Neural progenitor cell (in vitro differentiated cells): ENCODE data around the gene HSD17B14. TPM values are rescaled to one million over a fixed set of nuclear protein-coding genes. Genes with fewer than 3 reads are reported as not detected.
"Not testable (repeated sequence)": the region's sequence is repeated elsewhere in the genome, so short reads cannot be mapped to it uniquely, and the experiment has no call there.

Source experiments
- DNase-seq: peaks from one replicate; pipeline ENCODE4 v3.0.0-alpha.2; 2016; ENCODE audit warnings: low spot score
- H2AFZ ChIP-seq: fragments of 200-600 bp; sonication (generic); replicated peaks from 2 replicates; pipeline ENCODE4 v1.6.1; 2016; ENCODE audit warnings: antibody characterized with exemption
- H3F3A ChIP-seq: fragments of 200-600 bp; sonication (generic); 2 replicates; pipeline ENCODE4 v1.6.1; 2016; ENCODE audit warnings: antibody characterized with exemption, low read depth
- H3K27ac ChIP-seq: fragments of 200-600 bp; sonication (generic); 2 replicates; pipeline ENCODE4 v1.5.1; 2016; ENCODE audit warnings: mild to moderate bottlenecking
- H3K27me3 ChIP-seq: fragments of 200-600 bp; sonication (generic); 2 replicates; pipeline ENCODE4 v1.6.1; 2016; ENCODE audit warnings: mild to moderate bottlenecking, moderate library complexity
- H3K36me3 ChIP-seq: fragments of 200-600 bp; sonication (generic); 2 replicates; pipeline ENCODE4 v1.5.1; 2016
- H3K4me1 ChIP-seq: fragments of 200-600 bp; sonication (generic); 2 replicates; pipeline ENCODE4 v1.6.1; 2016; ENCODE audit warnings: mixed run types
- H3K4me2 ChIP-seq: fragments of 200-600 bp; sonication (generic); 2 replicates; pipeline ENCODE4 v1.6.1; 2016
- H3K4me3 ChIP-seq: fragments of 200-600 bp; sonication (generic); 2 replicates; pipeline ENCODE4 v1.5.1; 2016
- H3K79me2 ChIP-seq: fragments of 200-600 bp; sonication (generic); 2 replicates; pipeline ENCODE4 v1.6.1; 2016; ENCODE audit warnings: low read depth
- H3K9ac ChIP-seq: fragments of 200-600 bp; sonication (generic); 2 replicates; pipeline ENCODE4 v1.6.1; 2016
- H3K9me3 ChIP-seq: fragments of 200-600 bp; sonication (generic); 2 replicates; pipeline ENCODE4 v1.5.1; 2016; ENCODE audit warnings: low read depth
- H4K20me1 ChIP-seq: fragments of 200-600 bp; sonication (generic); 2 replicates; pipeline ENCODE4 v1.6.1; 2016; ENCODE audit warnings: low read depth
- H3K27ac Mint-ChIP-seq: 3 replicates; pipeline ENCODE4 v1.8.0; 2021; ENCODE audit warnings: mixed read lengths
- H3K27me3 Mint-ChIP-seq: 2 replicates; pipeline ENCODE4 v1.8.0; 2022; ENCODE audit warnings: low read depth, mild to moderate bottlenecking, inconsistent platforms, moderate library complexity, mixed read lengths; ENCODE audit not compliant: insufficient read depth
- H3K36me3 Mint-ChIP-seq: 3 replicates; pipeline ENCODE4 v1.8.0; 2021; ENCODE audit warnings: mixed read lengths
- H3K4me1 Mint-ChIP-seq: 3 replicates; pipeline ENCODE4 v1.8.0; 2021; ENCODE audit warnings: mixed read lengths
- H3K4me3 Mint-ChIP-seq: 3 replicates; pipeline ENCODE4 v1.8.0; 2021; ENCODE audit warnings: mild to moderate bottlenecking, moderate library complexity, mixed read lengths
- H3K9me3 Mint-ChIP-seq: 3 replicates; pipeline ENCODE4 v1.8.0; 2020; ENCODE audit warnings: mixed read lengths
- EZH2 ChIP-seq: fragments of 200-600 bp; sonication (generic); IDR thresholded peaks from 2 replicates; pipeline ENCODE4 v1.6.1; 2017; ENCODE audit warnings: antibody characterized with exemption, mild to moderate bottlenecking, moderate library complexity
- EZH2phosphoT487 ChIP-seq: fragments of 200-600 bp; sonication (generic); IDR thresholded peaks from 2 replicates; pipeline ENCODE4 v1.6.1; 2017; ENCODE audit warnings: antibody characterized with exemption
- total RNA-seq: library from RNA; depleted of rRNA; stranded (reverse); fragments of >200 nt; gene quantifications from 2 replicates; pipeline ENCODE4 v1.2.3, GENCODE V29; 2015; ENCODE audit warnings: low replicate concordance
- TF ChIP-seq, protein P1 (sequence below): fragments of 200-600 bp; sonication (generic); IDR thresholded peaks from 2 replicates; pipeline ENCODE4 v1.5.1; 2017; ENCODE audit warnings: antibody characterized with exemption, mild to moderate bottlenecking

Gene HSD17B14
- total RNA-seq, 1 donor from 2014 or later: 11.2 TPM

DNA sequence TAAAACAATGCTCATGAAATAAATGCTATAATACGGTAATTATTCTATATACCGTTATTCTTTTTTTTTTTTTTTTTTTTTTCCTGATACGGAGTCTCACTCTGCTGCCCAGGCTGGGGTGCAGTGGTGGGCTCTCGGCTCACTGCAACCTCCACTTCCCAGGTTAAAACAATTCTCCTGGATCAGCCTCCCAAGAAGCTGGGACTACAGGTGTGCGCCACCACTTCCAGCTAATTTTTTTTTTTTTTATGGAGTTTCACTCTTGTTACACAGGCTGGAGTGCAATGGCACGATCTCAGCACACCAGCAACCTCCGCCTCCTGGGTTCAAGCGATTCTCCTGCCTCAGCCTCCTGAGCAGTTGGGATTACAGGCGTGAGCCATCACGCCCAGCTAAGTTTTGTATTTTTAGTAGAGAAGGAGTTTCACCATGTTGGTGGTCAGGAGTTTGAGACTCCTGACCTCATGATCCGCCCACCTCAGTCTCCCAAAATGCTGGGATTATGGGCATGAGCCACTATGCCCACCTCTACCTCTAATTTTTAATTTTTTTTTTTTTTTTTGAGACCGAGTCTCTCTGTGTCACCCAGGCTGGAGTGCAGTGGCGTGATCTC, 42.8 kb upstream of the HSD17B14 start:
- peaks cover 14% of the 10 kb centered on the region for H3K36me3 Mint-ChIP-seq
- peaks cover 9% of the 10 kb centered on the region for H3K4me1 ChIP-seq
- peaks cover 33% of the 10 kb centered on the region for H3K4me1 Mint-ChIP-seq
- no peaks in the 10 kb centered on the region for H3K27me3 ChIP-seq
- no peak overlapping the region for H3K4me3 Mint-ChIP-seq
- TF ChIP-seq, protein P1, sequence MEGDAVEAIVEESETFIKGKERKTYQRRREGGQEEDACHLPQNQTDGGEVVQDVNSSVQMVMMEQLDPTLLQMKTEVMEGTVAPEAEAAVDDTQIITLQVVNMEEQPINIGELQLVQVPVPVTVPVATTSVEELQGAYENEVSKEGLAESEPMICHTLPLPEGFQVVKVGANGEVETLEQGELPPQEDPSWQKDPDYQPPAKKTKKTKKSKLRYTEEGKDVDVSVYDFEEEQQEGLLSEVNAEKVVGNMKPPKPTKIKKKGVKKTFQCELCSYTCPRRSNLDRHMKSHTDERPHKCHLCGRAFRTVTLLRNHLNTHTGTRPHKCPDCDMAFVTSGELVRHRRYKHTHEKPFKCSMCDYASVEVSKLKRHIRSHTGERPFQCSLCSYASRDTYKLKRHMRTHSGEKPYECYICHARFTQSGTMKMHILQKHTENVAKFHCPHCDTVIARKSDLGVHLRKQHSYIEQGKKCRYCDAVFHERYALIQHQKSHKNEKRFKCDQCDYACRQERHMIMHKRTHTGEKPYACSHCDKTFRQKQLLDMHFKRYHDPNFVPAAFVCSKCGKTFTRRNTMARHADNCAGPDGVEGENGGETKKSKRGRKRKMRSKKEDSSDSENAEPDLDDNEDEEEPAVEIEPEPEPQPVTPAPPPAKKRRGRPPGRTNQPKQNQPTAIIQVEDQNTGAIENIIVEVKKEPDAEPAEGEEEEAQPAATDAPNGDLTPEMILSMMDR: no peak
- H3K36me3 ChIP-seq: no peaks in the 10 kb centered on the region
- no peak overlapping the region for H3K4me2 ChIP-seq
- no peaks in the 10 kb centered on the region for H3K9me3 ChIP-seq
- peaks cover 16% of the 10 kb centered on the region for H4K20me1 ChIP-seq
- H3K27me3 Mint-ChIP-seq: peaks cover 7% of the 10 kb centered on the region
- H3K27ac Mint-ChIP-seq: no peak overlapping the region
- no peak for DNase-seq
- no peak overlapping the region for H3K4me3 ChIP-seq
- H3K79me2 ChIP-seq: peaks cover 10% of the 10 kb centered on the region
- peaks cover 13% of the 10 kb centered on the region for H3K9me3 Mint-ChIP-seq
- H3K9ac ChIP-seq: no peak overlapping the region
- H2AFZ ChIP-seq: no peak overlapping the region
- peaks cover 12% of the 10 kb centered on the region for H3F3A ChIP-seq
- no peak overlapping the region for H3K27ac ChIP-seq

DNA sequence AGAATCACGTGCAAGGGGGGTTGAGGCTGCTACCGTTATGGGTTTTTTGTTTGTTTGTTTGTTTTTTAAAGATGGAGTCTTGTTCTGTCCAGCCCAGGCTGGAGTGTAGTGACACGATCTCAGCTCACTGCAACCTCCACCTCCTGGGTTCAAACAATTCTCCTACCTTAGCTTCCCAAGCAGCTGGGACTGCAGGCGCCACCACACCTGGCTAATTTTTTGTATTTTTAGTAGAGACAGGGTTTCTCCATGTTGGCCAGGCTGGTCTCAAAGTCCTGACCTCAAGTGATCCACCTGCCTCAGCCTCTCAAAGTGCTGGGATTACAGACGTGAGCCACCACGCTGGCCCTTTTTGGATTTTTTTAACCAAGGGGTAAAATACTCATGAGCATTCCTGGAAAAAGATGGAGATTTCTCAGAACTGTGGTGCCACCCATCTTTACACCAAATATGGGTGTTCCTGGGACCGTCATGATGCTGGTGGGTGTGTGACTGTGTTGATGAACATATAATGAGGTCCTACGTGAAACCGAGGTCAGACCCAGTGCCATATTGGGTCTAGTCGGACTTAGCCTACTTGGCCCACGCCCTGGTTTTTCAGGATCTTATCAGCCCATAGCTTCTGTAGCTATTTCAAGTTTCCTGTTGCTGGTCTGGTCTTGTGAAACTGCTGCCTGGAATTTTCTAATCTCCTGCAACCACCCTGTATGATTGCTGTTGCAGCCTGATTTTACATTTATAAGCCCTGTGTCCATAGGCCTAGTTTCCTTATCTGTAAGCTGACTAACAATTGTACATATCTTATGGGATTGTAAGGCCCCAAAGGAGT, 42.1 kb upstream of the HSD17B14 start:
- no peak overlapping the region for H3K4me3 Mint-ChIP-seq

DNA sequence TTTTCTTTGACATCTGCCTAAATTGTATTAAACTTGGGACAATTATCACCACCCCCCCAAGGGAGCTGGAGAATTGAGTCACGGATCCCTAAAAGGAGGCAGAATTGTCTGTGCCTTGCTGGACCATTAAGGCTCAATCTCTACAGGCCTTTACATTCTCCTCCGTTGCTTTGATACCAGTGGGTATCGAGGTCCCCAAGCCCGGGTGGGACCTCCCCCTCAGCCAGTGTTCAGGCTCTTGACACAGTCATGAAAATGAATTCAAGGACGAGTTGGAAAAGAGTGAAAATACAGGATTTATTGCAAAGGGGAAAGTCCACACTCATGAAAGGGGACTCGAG, 41.5 kb upstream of the HSD17B14 start:
- DNase-seq: no peak
- Mint-ChIP-seq H3K9me3 (peaks cover 9% of the 10 kb centered on the region), H3K27ac (no peak overlapping the region), H3K4me3 (no peak overlapping the region), H3K36me3 (peaks cover 26% of the 10 kb centered on the region), H3K27me3 (peaks cover 2% of the 10 kb centered on the region), H3K4me1 (peaks cover 46% of the 10 kb centered on the region)
- Histone ChIP-seq H3K4me3 (no peak overlapping the region), H3K9ac (no peak overlapping the region), H3K4me2 (no peak overlapping the region), H3K9me3 (no peaks in the 10 kb centered on the region), H3K36me3 (no peaks in the 10 kb centered on the region), H3F3A (peaks cover 12% of the 10 kb centered on the region), H4K20me1 (peaks cover 28% of the 10 kb centered on the region), H3K27ac (no peak overlapping the region), H3K4me1 (peaks cover 9% of the 10 kb centered on the region), H2AFZ (no peak overlapping the region), H3K79me2 (peaks cover 23% of the 10 kb centered on the region), H3K27me3 (no peaks in the 10 kb centered on the region)
- no peak for TF ChIP-seq EZH2
- TF ChIP-seq EZH2phosphoT487: no peak
- TF ChIP-seq, protein P1: no peak

More for the DNA sequence above, 42.1 kb upstream of the HSD17B14 start:
- no peaks in the 10 kb centered on the region for H3K36me3 ChIP-seq
- H3F3A ChIP-seq: peaks cover 12% of the 10 kb centered on the region
- no peak for DNase-seq
- Mint-ChIP-seq H3K36me3 (peaks cover 22% of the 10 kb centered on the region), H3K27ac (no peak overlapping the region), H3K4me1 (peaks cover 40% of the 10 kb centered on the region), H3K27me3 (peaks cover 5% of the 10 kb centered on the region), H3K9me3 (peaks cover 11% of the 10 kb centered on the region)
- H4K20me1 ChIP-seq: peaks cover 23% of the 10 kb centered on the region
- no peak overlapping the region for H3K9ac ChIP-seq
- H3K27me3 ChIP-seq: no peaks in the 10 kb centered on the region
- TF ChIP-seq, protein P1: no peak
- no peak for TF ChIP-seq EZH2phosphoT487
- TF ChIP-seq EZH2: no peak
- no peak overlapping the region for H2AFZ ChIP-seq
- peaks cover 9% of the 10 kb centered on the region for H3K4me1 ChIP-seq
- H3K27ac ChIP-seq: no peak overlapping the region
- H3K9me3 ChIP-seq: no peaks in the 10 kb centered on the region
- no peak overlapping the region for H3K4me2 ChIP-seq
- peaks cover 17% of the 10 kb centered on the region for H3K79me2 ChIP-seq
- no peak overlapping the region for H3K4me3 ChIP-seq

DNA sequence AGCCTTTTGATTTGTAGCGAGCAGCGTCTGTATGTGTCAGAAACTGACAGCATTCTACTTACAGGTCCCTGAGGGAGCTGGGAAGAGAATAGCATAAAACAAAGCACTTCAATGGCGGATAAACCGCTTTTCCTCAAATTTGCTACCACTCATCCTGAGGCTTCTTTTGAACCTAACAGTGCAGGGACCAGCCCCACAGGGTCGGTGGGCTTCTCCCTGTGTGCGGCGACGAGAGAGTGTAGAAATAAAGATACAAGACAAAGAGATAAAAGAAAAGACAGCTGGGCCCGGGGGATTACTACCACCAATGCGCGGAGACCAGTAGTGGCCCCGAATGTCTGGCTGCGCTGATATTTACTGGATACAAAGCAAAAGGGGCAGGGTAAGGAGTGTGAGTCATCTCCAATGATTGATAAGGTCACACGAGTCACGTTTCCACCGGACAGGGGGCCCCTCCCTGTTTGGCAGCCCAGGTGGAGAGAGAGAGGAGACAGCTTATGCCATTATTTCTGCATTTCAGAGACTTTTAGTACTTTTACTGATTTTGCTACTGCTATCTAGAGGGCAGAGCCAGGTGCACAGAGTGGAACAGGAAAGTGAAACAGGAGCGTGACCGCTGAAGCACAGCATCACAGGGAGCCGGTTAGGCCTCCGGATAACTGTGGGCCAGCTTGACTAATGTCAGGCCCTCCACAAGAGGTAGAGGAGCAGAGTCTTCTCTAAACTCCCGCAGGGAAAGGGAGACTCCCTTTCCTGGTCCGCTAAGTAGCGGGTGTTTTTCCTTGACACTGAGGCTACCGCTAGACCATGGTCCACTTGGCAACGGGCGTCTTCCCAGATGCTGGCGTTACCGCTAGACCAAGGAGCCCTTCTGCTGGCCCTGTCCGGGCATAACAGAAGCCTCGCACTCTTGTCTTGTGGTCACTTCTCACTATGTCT, 40.0 kb upstream of the HSD17B14 start:
- Mint-ChIP-seq H3K4me3 (peak overlapping the region; percentile 62), H3K4me1 (peaks cover 54% of the 10 kb centered on the region), H3K36me3 (peaks cover 28% of the 10 kb centered on the region), H3K27me3 (peaks cover 10% of the 10 kb centered on the region)
- not testable (repeated sequence) for H3K9ac ChIP-seq, H3K4me2 ChIP-seq, H2AFZ ChIP-seq, H3K4me1 ChIP-seq, DNase-seq, H3K9me3 Mint-ChIP-seq, H3K4me3 ChIP-seq, H3K36me3 ChIP-seq, H3K9me3 ChIP-seq, H3K27me3 ChIP-seq, H3K27ac Mint-ChIP-seq, H3K27ac ChIP-seq
- Histone ChIP-seq H3K79me2 (peaks cover 28% of the 10 kb centered on the region), H3F3A (peaks cover 12% of the 10 kb centered on the region), H4K20me1 (peaks cover 28% of the 10 kb centered on the region)
